ENCODE data around the gene NR1D1. TPM values are rescaled to one million over a fixed set of nuclear protein-coding genes. Genes with fewer than 3 reads are reported as not detected.

NR1D1 gene
- total and polyA plus RNA-seq, 2 of the 8 experiments (the other 6 are each of a cell fraction or from before 2014, with no cell fraction given) = 1.5 to 4.6 TPM

DNA sequence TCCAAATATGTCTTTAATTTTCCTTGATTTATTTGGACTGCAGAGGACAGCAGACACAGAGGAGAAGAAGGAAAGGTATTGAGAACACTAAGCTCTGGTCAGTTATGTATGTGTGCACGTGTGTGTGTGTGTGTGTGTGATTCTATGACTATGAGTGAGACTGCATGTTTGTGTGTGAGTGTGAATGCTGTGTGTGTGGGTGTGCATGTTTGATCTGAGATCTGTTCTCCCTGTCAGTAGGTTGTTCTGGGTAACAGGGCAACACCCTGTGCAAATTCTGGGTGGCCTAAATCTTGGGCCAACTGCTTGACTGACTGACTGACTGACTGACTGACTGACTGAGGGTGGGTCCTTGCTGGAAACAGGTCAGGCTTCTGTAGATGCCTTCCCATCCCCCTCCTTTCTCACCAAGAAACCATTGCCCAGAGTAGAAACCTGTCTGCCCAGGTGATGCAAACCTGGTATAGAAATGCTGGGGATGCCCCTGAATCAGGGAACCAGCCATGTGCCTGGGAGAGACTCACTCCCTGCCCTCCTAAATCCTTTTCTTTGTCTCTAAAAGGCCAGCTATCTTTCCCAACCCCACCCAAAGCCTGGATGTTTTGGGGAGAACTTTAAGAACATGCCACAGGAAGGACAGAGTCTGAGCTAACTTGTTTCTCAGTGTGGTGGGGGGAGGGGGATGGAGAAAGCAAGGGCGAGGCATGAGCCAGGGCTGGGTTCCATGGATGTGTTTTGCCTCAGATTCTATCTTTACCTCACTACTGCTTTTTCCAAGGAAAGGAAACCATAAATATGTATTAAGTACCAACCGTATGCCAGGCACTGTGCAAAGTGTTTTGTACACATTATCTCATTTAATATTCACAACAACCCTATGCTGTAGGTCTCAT, 4.5 kb upstream of the NR1D1 start:
- DNase-seq (ENCODE audit: low read depth in 1 of 2, low spot score in 2 of 2) (no peak), FAIRE-seq (no peak)
- Histone ChIP-seq H3K23ac (ENCODE audit: insufficient read length) (no peak overlapping the region), H2BK12ac (ENCODE audit: low read depth, low read length) (peak overlapping the region; percentile 98; the same call in 1 of the 2 replicates), H3K79me2 (ENCODE audit: control insufficient read depth in 1 of 2, insufficient read depth in 2 of 2, low read length in 2 of 2) (no peaks in the 10 kb centered on the region), H2BK5ac (ENCODE audit: low read depth, low read length) (peak overlapping the region; percentile 69; the same call in 1 of the 2 replicates), H3K4me1 (replicated peaks in 1 of 4; ENCODE audit: control insufficient read depth in 3 of 4, insufficient read depth in 4 of 4, low read length in 3 of 4) (peaks cover 23 to 43% (median 33%) of the 10 kb centered on the region in 4 experiments), H4K20me1 (replicated peaks in 1 of 2; ENCODE audit: control insufficient read depth in 1 of 2, insufficient read depth in 2 of 2, low read length in 2 of 2) (no peaks in the 10 kb centered on the region), H3K27ac (ENCODE audit: low read depth, low read length) (no peak overlapping the region), H2BK20ac (ENCODE audit: low read length) (peak overlapping the region; percentile 73), H2AK5ac (ENCODE audit: low read depth, low read length) (peak overlapping the region; percentile 96; the same call in 1 of the 2 replicates), H3K79me1 (ENCODE audit: low read depth, low read length) (no peaks in the 10 kb centered on the region), H3K56ac (replicated peaks; ENCODE audit: insufficient read length, low read depth, low read length) (no peak overlapping the region), H3K23me2 (ENCODE audit: low read depth, low read length) (peaks cover 8% of the 10 kb centered on the region; the same call in 1 of the 2 replicates), H3K4ac (replicated peaks; ENCODE audit: insufficient read length, low read depth, low read length) (no peak overlapping the region), H3K9me3 (ENCODE audit: insufficient read depth in 2 of 2, low read depth in 1 of 2, low read length in 1 of 2) (no peaks in the 10 kb centered on the region), H3K4me3 (ENCODE audit: extremely low read depth in 1 of 4, insufficient read depth in 2 of 4, low read depth in 3 of 4, low read length in 4 of 4) (no peak overlapping the region; a peak in 1 of 8 replicates), H3K18ac (ENCODE audit: extremely low read depth, low read length) (peak overlapping the region; percentile 62; the same call in 1 of the 2 replicates), H3K27me3 (replicated peaks in 1 of 4; ENCODE audit: control insufficient read depth in 3 of 4, extremely low read depth in 1 of 4, insufficient read depth in 3 of 4, low read length in 3 of 4) (peaks cover 1 to 32% (median 26%) of the 10 kb centered on the region in 4 experiments), H3K9ac (replicated peaks in 1 of 4; ENCODE audit: extremely low read depth in 1 of 4, low read depth in 3 of 4, low read length in 3 of 4) (no peak overlapping the region), H3K4me2 (ENCODE audit: insufficient read depth in 1 of 2, low read depth in 2 of 2, low read length in 2 of 2) (peak overlapping the region in 1 of 2 experiments; percentile 34; a peak in 1 of 4 replicates), H3K36me3 (ENCODE audit: control insufficient read depth in 2 of 4, insufficient read depth in 4 of 4, low read length in 3 of 4) (no peaks in the 10 kb centered on the region), H2BK15ac (ENCODE audit: low read length) (peak overlapping the region; percentile 97), H3K14ac (ENCODE audit: insufficient read length) (no peak overlapping the region), H4K5ac (ENCODE audit: insufficient read length, low read depth, low read length) (no peak overlapping the region), H2AFZ (ENCODE audit: low read length) (no peak overlapping the region), H2BK120ac (replicated peaks; ENCODE audit: low read depth, low read length) (no peak overlapping the region), H4K8ac (ENCODE audit: extremely low read depth, insufficient read depth, low read length) (no peak overlapping the region), H4K91ac (replicated peaks; ENCODE audit: insufficient read length, low read length) (peak overlapping the region; percentile 46)
- ChIA-PET CTCF (ENCODE audit: partially characterized antibody) (interaction anchor here (1.0 to 3.8 kb wide), 7 partner anchors 19 to 183 kb away, joined by 3 to 22 read pairs (median 4); partner anchors contain the start of gene CDC6), POLR2A (ENCODE audit: partially characterized antibody) (interaction anchor here (0.9 to 20.8 kb wide), 7 partner anchors 11 to 77 kb away, joined by 3 to 399 read pairs (median 4); partner anchors contain the start of genes MED24 and MSL1)
- WGBS, 2 experiments (ENCODE audit: extremely low coverage in 1 of 2, insufficient coverage in 1 of 2, insufficient read length in 1 of 2, insufficient replicate concordance in 2 of 2, low coverage in 1 of 2, low lambda C conversion rate in 2 of 2, missing lambda C conversion rate in 1 of 2) = 78% methylated on average over 3 of the region's 3 CpGs; no CpG with 5 or more reads in 1 of the 2 experiments
- TF ChIP-seq SP2 (IDR thresholded peaks at IDR 0.05; ENCODE audit: low read length) (no peak), CHD2 (IDR thresholded peaks at IDR 0.05; ENCODE audit: low read length) (no peak), RNF2 (IDR thresholded peaks at IDR 0.05; ENCODE audit: borderline replicate concordance, low read depth, low read length, missing control alignments, poor library complexity, severe bottlenecking) (no peak), GTF2F1 (IDR thresholded peaks at IDR 0.05; ENCODE audit: borderline replicate concordance, low read depth, low read length) (no peak), ASH2L (IDR thresholded peaks at IDR 0.05; ENCODE audit: low read length) (peak; percentile 55), PHF8 (conservative IDR thresholded peaks at IDR 0.05; ENCODE audit: low read depth, low read length) (no peak), SUZ12 (IDR thresholded peaks at IDR 0.05; ENCODE audit: low read length) (no peak), GABPA (IDR thresholded peaks at IDR 0.05; ENCODE audit: borderline replicate concordance, insufficient read depth, low read length) (no peak), SP1 (IDR thresholded peaks at IDR 0.05; ENCODE audit: low read depth, low read length) (no peak)
- TF ChIP-seq, protein P1, sequence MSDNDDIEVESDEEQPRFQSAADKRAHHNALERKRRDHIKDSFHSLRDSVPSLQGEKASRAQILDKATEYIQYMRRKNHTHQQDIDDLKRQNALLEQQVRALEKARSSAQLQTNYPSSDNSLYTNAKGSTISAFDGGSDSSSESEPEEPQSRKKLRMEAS (IDR thresholded peaks at IDR 0.05) = peak; percentile 35; the same call in 1 of the 2 replicates

Measured in H1 (cell line).